Measurements from ENCODE around the gene AGER.
"Not testable (repeated sequence)": the region's sequence is repeated elsewhere in the genome, so short reads cannot be mapped to it uniquely, and the experiment has no call there.

AGER gene

DNA sequence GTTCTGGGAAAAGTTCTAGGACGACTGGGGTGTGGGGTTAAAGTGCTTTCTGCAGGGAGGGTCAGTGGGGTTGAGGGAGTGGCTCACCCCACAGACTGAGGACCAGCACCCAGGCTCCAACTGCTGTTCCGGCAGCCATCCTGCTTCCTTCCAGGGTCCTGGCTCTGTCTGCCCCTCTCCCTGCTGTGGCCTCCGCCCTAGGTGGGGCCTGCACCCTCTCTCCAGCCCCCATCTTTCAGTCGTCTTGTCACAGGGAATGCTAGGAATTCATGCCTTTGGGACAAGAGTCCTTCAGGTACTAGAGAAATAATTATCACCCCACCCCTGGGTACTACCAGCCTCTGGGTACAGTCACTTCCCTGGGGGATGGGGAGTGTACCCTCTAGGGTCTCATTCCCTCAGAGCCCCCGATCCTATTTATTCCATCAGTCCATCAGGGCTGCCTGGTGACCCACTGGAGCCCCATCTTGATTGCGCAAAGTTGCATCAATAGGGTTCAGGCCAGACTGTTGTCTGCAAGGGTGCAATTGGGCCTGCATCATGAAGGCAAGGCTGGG is at the start of gene AGER:
Gene AGER (minus strand): TSS at position 170 of the 557 bp plus-strand sequence. CDS start 31 bp downstream, at position 139.
- no peak for DNase-seq (ENCODE audit: low spot score)

- DNase-seq (ENCODE audit: low spot score): peak; percentile 40
These were observed 42.4 kb upstream of the AGER start for GRCh38 chr6:32226434-32226833.

DNA sequence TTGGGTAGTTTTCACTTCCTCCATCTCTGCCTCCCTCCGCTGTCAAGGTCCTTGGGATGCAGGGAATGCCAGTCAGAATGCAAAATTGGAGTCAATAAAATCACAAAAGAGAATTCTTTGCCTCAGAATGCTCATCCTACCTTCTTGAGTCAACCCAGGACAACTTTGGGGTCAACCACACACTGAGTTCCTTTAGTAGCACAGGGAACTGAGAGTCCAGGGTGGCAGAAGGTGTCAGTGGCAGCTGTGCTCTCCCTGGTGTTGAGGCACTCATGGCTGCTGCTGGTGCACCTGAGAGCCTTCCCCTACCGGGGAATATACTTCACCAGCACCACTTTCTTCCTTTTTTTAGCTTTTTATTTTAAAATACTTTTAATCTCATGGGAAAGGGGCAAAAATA is 40.6 kb upstream of the AGER start:
- peak; percentile 46 for DNase-seq (ENCODE audit: low spot score)

DNA sequence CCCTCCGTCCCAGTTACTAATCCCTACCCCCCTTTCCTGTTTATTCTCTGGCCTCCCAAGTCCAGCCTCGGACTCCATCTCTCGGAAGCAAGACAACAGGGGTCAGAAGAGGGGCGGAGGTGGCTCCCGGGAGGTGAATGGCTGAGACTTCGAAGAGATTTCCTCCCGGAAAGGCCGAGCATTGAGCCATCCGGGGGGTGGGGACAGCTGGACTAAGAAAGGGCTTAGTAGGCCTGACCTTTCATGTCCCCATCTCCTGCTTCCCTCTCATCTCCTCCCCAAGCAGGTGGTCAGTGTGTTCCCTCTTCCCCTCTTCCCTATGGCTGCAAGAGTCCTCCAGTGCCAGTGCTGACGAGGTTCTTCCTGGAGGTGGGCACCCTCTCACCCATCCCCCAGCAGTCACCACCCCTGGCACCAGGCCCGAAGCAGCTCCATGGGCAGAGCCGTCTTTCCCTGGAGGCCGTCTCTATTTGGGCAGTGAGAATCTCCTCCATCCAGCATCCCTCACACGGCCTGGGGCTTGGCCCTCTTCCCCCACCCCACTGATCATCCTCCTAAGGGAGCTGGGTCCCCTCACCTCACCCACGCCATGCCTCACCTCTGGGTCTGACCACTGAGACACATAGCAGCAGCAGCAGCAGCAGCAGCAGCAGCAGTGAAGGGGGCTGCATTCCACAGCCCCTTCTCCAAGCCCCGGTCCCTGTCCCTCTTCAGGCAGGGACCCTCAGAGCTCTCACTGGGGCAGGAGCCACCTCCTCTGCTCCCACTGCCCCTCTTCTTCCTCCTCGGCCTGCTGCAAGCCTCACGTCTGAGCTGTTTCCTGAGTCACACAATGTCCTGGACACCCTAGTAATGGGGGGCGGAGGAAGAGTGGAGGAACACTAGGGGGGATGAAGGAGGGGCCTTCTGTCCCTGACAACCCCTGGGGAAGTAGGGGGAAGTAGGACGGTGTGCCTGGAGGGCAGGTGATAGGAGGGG is 39.5 kb upstream of the AGER start, which contains the start of gene NOTCH4:
Gene NOTCH4 (minus strand): TSS at position 810 of the 978 bp plus-strand sequence. CDS start 139 bp downstream, at position 671.
- no peak for DNase-seq (ENCODE audit: low spot score)

- no peak for DNase-seq (ENCODE audit: low spot score)
These were observed 38.5 kb upstream of the AGER start for GRCh38 chr6:32222333-32223230.

DNA sequence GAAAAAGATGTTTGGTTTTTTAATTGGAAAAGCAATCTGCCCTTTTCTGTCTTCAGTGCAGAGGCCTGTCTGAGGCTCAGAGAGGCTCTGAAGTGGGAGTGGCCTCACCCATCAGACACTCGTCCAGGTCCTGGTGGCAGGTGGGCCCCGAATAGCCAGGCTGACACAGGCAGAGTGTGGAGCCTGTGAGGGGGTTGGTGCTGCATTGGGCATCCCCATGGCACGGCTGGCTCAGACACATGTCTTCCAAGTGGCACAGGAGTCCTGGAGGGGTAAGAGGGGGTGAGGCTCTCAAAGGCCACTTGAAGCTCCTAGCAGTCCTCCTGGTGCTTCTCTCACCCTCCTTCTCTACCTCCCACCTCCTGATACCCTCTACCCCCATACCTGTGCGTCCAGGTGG is 36.0 kb upstream of the AGER start:
- no peak for DNase-seq (ENCODE audit: low spot score)

- DNase-seq (ENCODE audit: low spot score): no peak
These were observed 34.1 kb upstream of the AGER start for GRCh38 chr6:32218167-32218566.

DNA sequence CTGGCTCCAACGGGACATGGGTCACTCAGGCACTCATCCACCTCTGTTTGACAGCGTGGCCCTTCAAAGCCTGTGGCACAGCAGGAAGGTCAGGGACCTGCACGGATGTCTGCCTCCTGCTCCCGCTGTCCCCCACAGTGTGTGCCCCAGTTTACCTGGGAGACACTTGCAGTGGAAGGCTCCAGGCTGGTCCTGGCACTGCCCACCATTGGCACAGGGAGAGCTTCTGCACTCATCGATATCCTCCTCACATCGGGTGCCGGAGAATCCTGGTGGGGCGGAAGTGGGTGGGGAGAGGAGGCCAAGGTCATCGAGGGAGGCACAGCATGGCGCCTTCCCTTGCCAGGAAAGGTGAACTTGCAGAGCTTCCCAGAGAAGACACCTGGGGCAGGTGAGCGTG is 32.9 kb upstream of the AGER start:
- no peak for DNase-seq (ENCODE audit: low spot score)

DNA sequence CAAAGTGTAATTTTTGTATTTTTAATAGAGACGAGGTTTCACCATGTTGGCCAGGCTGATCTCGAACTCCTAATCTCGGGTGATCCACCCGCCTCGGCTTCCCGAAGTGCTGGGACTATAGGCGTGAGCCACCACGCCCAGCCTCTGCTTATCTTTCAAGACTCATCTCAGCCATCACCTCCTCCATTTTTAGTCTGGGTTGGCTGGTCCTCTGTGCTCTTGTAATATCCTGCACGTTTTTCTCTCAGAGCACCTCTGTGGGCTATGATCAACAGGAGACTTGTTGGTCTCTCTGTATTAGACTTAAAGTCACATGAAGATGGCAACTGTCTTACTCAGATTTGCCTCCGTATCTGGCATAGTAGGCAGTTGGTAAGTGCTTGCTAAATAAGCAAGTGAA is 32.2 kb upstream of the AGER start:
- no peak for DNase-seq (ENCODE audit: low spot score)

DNA sequence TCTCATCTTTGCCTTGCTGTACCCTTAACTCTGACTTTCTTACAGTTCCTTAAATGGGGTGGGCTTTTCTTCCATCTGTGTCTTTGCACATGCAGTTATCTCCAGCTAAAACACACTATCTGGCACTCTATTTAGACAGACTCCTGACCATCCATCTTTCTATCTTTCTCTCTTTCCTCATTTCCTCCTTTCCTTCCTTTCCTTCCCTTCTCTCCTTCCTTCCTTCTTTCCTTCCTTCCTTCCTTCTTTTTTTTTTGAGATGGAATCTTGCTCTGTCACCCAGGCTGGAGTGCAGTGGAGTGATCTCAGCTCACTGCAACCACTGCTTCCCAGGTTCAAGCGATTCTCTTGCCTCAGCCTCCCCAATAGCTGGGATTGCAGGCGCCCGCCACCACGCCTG is 31.6 kb upstream of the AGER start:
- no peak for DNase-seq (ENCODE audit: low spot score)

- no peak for DNase-seq (ENCODE audit: low spot score)
These were observed 30.1 kb upstream of the AGER start for GRCh38 chr6:32214126-32214525.

DNA sequence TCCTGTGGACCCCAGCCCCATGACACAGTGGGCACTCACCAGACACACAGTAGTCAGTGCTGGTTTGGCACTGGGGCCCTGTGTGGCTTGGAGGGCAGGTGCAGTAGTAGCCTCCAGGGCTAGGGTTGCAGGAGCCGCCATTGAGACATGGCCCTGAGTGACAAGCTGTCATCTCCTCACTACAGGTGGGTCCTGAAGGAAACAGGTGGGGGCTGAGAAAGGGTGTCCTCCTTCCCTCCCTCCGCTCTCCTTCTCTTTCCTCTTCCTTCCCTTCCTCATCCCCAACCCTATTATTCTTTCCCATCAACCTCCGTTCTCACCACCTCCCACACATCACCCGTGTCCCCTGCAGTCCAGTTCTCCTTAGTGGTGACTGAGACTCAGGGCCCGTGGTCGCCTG is 29.6 kb upstream of the AGER start:
- DNase-seq (ENCODE audit: low spot score): no peak

DNA sequence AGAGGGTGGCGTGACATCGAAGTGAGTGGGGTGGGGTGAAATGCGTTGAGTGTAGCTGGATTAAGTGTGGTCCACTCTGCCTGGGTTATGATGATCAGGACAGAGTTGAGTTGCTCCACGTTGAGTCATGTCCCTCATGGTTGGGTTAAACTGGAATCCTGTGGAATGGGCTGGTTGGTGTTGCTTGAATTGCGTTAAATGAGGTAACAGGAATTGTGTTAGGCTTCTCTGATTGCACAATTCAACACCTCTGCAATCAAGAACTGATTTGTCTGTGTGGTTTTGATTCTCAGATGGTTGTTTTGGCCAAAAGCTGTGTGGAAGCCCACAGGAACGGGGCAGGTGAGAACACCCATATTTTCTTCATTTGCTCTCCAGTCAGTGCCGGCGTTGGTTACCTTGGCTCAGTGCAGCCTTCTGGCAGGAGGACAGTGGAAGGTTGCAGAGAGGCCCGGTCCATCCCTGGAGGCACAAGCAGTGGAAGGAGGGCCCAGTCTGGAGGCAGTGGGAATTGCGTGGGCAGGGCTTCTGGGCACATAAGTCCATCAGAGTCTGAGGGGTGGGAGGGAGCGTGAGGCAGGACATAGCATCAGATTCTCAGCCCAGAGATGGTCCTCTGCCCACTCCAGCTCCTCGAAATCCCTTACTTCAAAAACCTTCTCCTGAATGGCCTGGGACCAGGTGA is 28.2 kb upstream of the AGER start:
- DNase-seq (ENCODE audit: low spot score): no peak

DNA sequence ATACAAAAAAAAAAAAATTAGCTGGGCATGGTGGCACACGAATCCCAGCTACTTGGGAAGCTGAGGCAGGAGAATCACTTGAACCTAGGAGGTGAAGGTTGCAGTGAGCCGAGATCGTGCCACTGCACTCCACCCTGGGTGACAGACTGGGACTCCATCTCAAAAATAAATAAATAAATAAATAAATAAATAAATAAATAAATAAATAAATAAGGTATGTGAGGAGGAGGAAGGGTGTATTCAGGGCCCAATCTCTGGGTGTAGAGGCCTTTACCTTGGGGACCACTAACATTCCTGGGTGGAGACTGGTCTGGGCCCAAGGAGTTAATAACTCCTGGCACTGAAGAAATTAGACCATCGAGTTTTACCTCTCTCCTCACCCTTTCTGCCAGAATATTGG is 27.4 kb upstream of the AGER start:
- not testable (repeated sequence) for DNase-seq (ENCODE audit: low spot score)

DNA sequence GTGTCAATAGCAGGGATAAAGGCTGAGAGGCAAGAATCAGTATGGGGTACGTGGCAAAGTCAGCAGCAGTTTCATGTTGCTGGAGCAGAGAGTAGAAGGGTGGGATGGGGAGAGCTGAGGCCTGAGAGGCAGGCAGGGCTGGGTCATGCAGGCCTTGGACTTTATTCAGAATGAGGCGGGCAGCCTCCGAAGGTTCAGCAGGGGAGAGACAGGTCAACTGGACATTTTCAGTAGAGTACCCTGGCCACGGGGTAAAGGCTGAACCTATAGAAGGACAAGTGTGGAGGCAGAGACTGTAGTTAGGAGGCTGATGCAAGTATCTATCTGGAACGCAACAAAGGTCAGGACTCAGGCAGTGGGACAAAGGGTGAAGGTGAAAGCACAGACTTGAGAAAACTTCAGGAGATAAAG is 26.1 kb upstream of the AGER start:
- no peak for DNase-seq (ENCODE audit: low spot score)

GRCh38 chr6:32208996-32209395 is 24.9 kb upstream of the AGER start:
- DNase-seq (ENCODE audit: low spot score): no peak

DNA sequence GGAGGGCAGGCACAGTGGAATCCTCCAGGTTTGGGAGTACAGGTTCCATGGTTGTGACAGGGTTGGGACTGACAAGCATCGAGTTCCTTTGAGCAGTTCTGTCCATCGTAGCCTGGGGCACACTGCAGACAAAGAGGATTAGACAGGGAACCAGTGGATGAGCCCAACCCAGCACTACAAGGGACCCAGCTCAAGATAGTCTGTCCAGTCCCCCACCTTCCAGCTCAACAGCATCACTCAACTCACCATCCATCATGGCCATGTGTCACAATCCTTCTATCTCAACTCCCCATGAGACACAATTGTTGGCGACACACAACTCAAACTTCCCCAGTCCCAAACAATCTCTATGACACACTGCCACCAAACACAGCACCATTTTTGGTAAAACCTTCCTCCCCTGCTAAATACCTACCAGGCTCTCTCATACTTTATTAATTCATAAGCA is 20.2 kb upstream of the AGER start:
- no peak for DNase-seq (ENCODE audit: low spot score)

DNA sequence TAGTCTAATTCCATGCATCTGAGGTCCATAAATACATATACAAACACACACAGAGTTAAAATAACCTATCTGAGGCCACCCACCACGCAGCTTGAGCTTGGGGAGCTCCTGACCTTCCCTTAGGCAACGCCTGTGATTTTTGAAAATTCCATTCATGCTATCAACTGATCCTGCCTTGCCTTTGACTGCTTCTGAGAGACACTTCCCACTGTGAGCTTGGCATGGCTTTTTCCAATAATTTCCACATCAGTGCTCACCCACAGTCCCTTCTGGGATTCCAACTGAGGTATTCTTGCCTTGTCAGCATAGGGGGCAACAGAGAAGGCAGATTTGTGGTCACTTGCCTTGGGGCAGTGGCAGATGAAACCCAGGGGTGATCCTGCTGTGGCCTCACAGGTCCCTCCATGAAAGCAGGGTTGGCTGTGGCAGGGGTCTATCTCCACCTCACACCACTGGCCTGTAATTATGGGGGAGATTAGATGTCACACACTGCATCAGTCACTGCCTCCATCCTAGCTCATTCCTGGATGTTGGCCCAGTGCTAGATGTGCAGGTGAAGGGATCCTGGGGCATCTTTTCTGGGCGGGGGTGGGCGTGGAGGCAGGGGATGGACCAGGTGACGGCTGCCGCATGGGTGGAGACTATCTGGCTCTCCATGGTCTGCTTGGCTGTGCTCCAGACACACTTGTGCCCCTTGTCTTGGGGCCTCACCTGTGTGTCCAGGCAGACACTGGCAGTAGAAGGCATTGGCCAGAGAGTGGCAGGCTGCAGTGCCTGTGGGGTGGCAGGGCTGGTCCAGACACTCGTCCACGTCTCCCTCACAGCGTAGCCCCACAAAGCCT is 19.6 kb upstream of the AGER start:
- no peak for DNase-seq (ENCODE audit: low spot score)

DNA sequence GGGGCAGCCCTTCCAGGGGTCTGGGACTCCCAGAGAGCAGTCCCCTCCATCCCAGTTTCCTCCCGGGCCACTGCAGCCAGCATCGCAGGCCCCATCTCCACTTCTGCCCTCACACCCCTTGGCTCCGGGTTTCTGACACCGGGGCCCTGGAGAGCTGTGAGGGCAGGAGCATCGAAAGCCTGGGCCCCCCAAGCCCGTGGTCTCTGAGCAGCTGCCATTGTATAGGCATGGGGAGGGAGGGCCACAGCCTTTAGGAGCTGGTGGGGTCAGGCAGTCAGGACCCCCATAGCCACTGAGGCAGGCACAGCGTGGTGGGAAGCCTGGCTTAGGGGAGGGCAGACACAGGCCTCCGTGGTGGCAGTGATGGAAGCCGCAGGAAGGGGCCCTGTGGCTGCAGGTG is 18.1 kb upstream of the AGER start:
- no peak for DNase-seq (ENCODE audit: low spot score)

DNA sequence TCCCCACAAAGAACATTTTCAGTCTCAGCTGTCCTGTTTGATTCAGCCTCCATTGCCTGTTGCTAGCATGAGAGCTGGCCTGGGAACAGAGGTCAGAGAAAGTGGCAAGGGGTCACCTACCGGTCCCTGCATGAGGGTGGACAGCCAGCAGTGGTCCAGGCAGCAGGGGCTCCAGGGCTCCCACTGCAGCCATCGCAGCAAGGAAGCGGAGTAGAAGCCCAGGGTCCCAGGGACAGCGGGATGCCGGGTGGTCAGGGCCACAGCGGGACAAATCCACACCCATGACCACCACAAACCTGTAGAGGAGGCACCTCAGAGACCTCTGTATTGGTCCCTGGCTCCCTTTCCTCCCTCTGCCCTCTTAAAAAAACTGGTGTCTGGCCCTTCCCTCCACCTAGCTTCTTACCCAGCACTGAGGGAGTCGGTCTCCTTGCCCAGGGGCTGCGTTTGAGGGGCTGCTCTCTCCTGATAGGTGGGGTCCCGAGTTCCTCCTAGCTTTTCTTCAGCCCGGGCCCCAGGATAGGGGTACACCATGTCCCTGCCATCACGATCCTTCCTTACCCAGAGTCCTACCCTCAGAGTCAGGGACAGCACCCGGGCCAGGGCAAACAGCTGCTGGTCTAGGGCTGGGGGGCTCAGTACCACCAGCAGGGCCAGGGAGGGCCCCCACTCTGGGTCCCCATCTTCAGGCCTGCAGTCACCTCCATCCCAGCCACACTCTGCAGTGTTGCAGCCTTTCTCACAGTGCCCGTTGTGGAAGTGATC is 16.8 kb upstream of the AGER start:
- DNase-seq (ENCODE audit: low spot score): no peak
